NB4 (cell line): ENCODE measurements around the gene CST9.

Experiments
- MYC ChIP-seq: IDR thresholded peaks from 2 replicates; pipeline ENCODE4 v1.6.1; 2011; ENCODE audit warnings: low read depth, low read length
- POLR2A ChIP-seq: IDR thresholded peaks from 2 replicates; pipeline ENCODE4 v1.6.1; 2011; ENCODE audit warnings: mild to moderate bottlenecking; ENCODE audit not compliant: insufficient read length; ENCODE audit errors: extremely low read depth
- TF ChIP-seq, protein P1 (sequence below): IDR thresholded peaks from one replicate; pipeline ENCODE4 v1.5.1; 2012; ENCODE audit warnings: low read depth, low read length

DNA sequence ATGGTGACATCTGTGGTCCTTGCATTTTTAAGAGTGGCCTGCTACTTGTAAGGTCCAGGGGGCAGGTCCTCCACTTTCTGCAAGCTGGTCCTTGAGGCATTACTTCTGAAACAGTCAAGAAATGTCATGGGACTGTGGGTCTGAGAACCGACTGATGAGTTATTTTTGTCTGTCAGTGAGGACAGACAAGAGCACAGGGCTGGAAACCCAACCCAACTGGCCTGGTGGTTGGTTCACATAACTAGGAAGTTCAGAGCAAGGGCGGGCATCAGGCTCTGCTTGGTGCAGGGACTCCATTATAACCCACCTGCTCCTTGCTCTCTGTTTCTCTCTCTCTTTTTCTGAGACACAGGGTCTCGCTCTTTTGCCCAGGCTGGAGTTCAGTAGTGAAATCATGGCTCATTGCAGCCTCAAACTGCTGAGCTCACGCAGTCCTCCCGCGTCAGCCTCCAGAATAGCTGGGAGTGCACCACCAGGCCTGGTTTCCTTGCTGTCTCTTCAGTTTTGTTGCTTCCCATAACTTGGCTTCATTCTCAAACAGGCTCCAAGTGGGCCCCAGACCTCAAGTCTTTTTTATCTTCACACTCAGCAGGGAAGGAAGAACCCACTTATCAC lies 22.8 kb upstream of the CST9 start:
- TF ChIP-seq, protein P1, sequence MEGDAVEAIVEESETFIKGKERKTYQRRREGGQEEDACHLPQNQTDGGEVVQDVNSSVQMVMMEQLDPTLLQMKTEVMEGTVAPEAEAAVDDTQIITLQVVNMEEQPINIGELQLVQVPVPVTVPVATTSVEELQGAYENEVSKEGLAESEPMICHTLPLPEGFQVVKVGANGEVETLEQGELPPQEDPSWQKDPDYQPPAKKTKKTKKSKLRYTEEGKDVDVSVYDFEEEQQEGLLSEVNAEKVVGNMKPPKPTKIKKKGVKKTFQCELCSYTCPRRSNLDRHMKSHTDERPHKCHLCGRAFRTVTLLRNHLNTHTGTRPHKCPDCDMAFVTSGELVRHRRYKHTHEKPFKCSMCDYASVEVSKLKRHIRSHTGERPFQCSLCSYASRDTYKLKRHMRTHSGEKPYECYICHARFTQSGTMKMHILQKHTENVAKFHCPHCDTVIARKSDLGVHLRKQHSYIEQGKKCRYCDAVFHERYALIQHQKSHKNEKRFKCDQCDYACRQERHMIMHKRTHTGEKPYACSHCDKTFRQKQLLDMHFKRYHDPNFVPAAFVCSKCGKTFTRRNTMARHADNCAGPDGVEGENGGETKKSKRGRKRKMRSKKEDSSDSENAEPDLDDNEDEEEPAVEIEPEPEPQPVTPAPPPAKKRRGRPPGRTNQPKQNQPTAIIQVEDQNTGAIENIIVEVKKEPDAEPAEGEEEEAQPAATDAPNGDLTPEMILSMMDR: no peak
- TF ChIP-seq POLR2A (no peak), MYC (no peak)
